Adrenal gland (tissue), 12 donors: ENCODE results near the gene TRIO. TPM values are rescaled to one million over a fixed set of nuclear protein-coding genes. Genes with fewer than 3 reads are reported as not detected.

Experiments used
- DNase-seq, 7 donors: peaks; one replicate each; pipeline ENCODE4 v3.0.0-alpha.2; 2019 to 2020
- H3K27ac ChIP-seq, 5 donors: fragments of 200-600 bp; sonication (generic) in 4 of 5; 1 replicate in 3 of 5; 2 replicates in 2 of 5; pipeline versions ENCODE4 v1.5.1 to v1.8.0; 2016 to 2020; ENCODE audit warnings: mild to moderate bottlenecking in 1 of 5
- H3K27me3 ChIP-seq: fragments of 200-600 bp; 2 replicates; pipeline ENCODE4 v1.8.0; 2021
- H3K36me3 ChIP-seq, 2 donors: fragments of 200-600 bp; replicated peaks in 1 of 2; 1 replicate in 1 of 2; 2 replicates in 1 of 2; pipeline versions ENCODE4 v1.5.1 to v1.8.0; 2018 to 2022
- H3K4me1 ChIP-seq, 2 donors: fragments of 200-600 bp; replicated peaks in 1 of 2; 1 replicate in 1 of 2; 2 replicates in 1 of 2; pipeline versions ENCODE4 v1.5.1 to v1.8.0; 2018 to 2021
- H3K4me3 ChIP-seq, 4 donors: fragments of 200-600 bp; sonication (generic) in 3 of 4; one replicate each; pipeline ENCODE4 v1.5.1; 2016 to 2018
- H3K9me3 ChIP-seq, 3 donors: fragments of 200-600 bp; sonication (generic) in 1 of 3; replicated peaks in 1 of 3; 1 replicate in 2 of 3; 2 replicates in 1 of 3; pipeline versions ENCODE4 v1.5.1 to v1.8.0; 2016 to 2021
- POLR2A ChIP-seq, 2 donors: fragments of 450-650 bp; IDR thresholded peaks; one replicate each; pipeline ENCODE4 v1.6.1; 2017; ENCODE audit warnings: antibody characterized with exemption in 2 of 2, mild to moderate bottlenecking in 2 of 2, moderate library complexity in 1 of 2
- WGBS, 4 donors: extraction: QIAGEN DNeasy Blood & Tissue Kit in 2 of 4; methylation state at CpG; one replicate each; pipeline versions ENCODE4 v1.1.5 to v1.1.7; 2013 to 2017; 5-methylcytosine and 5-hydroxymethylcytosine counted together
- intact Hi-C, 2 donors: fragments of 100-400 bp; cut with DNase I; formaldehyde crosslinking; loops; one replicate each; pipeline versions ENCODE4 v1.14.1 to v1.15.0; 2022 to 2023
- polyA plus RNA-seq, 3 donors: library from polyadenylated mRNA; stranded (reverse); fragments of 200-250 nt in 2 of 3; fragments of 350-450 nt in 1 of 3; fragmentation: Illumina TruSeq in 1 of 3; extraction: RNeasy Lipid Tissue Mini Kit (QIAGEN cat#74804) in 1 of 3; gene quantifications; one replicate each; pipeline ENCODE4 v1.2.3, GENCODE V29; 2013 to 2014
- total RNA-seq, 9 donors: library from RNA; depleted of rRNA in 4 of 9; stranded (reverse); fragments of >200 nt in 4 of 9; fragments of 120-200 nt in 1 of 9; fragmentation: NEBNext Ultra II Directional in 1 of 9; extraction: Animal tissue kit (Norgen Biotek cat#: 25700) in 1 of 9; gene quantifications; one replicate each; pipeline versions ENCODE4 v1.1.0 to v1.2.4, GENCODE V29; 2013 to 2023
- TF ChIP-seq, protein P1 (sequence below), 6 experiments: fragments of 450-650 bp in 4 of 6; fragments of 200-600 bp in 2 of 6; sonication (generic) in 1 of 6; IDR thresholded peaks; 1 replicate in 5 of 6; 2 replicates in 1 of 6; pipeline versions ENCODE4 v1.5.1 to v1.8.0; 2016 to 2021; ENCODE audit warnings: antibody characterized with exemption in 6 of 6, mild to moderate bottlenecking in 2 of 6, moderate library complexity in 1 of 6
- donor health status: healthy with polysubstance abuse.
- donor health status: Bipolar disorder and iron deficiency.
- donor health status: DM: yes; HTN: yes; CAD: no.
- donor health status: DM: no; HTN: no; CAD: no.
- donor health status: DM: no; HTN: no; CAD: no.
- donor health status: DM: yes; HTN: yes; CAD: no.

The TRIO gene
- total and polyA plus RNA-seq, 12 donors, result 27.3 to 109 (median 72.4) TPM

GRCh38 chr5:14326035-14326903 is 183.1 kb downstream of the TRIO start:
- 64 to 79% (median 71%) methylated on average over 10 of the region's 10 CpGs for WGBS, 4 donors
- no peak overlapping the region for H3K4me3 ChIP-seq
- H3K36me3 ChIP-seq, result peaks cover 0 to 6% of the 10 kb centered on the region in 2 donors
- TF ChIP-seq, protein P1, sequence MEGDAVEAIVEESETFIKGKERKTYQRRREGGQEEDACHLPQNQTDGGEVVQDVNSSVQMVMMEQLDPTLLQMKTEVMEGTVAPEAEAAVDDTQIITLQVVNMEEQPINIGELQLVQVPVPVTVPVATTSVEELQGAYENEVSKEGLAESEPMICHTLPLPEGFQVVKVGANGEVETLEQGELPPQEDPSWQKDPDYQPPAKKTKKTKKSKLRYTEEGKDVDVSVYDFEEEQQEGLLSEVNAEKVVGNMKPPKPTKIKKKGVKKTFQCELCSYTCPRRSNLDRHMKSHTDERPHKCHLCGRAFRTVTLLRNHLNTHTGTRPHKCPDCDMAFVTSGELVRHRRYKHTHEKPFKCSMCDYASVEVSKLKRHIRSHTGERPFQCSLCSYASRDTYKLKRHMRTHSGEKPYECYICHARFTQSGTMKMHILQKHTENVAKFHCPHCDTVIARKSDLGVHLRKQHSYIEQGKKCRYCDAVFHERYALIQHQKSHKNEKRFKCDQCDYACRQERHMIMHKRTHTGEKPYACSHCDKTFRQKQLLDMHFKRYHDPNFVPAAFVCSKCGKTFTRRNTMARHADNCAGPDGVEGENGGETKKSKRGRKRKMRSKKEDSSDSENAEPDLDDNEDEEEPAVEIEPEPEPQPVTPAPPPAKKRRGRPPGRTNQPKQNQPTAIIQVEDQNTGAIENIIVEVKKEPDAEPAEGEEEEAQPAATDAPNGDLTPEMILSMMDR (IDR thresholded peaks at IDR 0.05), result peak; percentile 20 to 42 (median 33)
- no peak for TF ChIP-seq POLR2A (IDR thresholded peaks at IDR 0.05)
- H3K27ac ChIP-seq, result no peak overlapping the region
- intact Hi-C loops, result no loop called here
- peak in 1 of 7 donors; percentile 10 for DNase-seq
- no peaks in the 10 kb centered on the region for H3K4me1 ChIP-seq
- H3K27me3 ChIP-seq, result no peaks in the 10 kb centered on the region
- no peaks in the 10 kb centered on the region for H3K9me3 ChIP-seq

- H3K36me3 ChIP-seq, result peaks cover 0 to 6% of the 10 kb centered on the region in 2 donors
- intact Hi-C loops, result no loop called here
- 74 to 78% (median 76%) methylated on average over 6 of the region's 6 CpGs for WGBS, 4 donors
These were observed 184.5 kb downstream of the TRIO start for GRCh38 chr5:14327624-14328023.

DNA sequence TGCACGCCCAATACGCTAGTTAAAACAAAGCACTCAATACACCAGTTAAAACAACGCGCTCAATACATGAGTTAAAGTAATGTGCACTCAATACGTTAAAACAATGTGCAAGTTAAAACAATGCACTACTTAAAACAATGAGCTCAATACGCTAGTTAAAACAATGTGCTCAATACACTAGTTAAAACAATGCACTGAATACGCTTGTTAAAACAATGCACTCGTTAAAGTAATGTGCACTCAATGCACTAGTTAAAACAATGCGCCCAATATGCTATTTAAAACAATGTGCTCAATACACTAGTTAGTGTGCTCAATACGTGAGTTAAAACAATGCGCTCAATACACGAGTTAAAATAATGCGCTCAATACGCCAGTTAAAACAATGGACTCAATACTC is 185.0 kb downstream of the TRIO start:
- intact Hi-C loops, result no loop called here
- peaks cover 0 to 6% of the 10 kb centered on the region in 2 donors for H3K36me3 ChIP-seq
- TF ChIP-seq POLR2A (IDR thresholded peaks at IDR 0.05), result no peak
- TF ChIP-seq, protein P1 (IDR thresholded peaks at IDR 0.05), result no peak

More at GRCh38 chr5:14327624-14328023, 184.5 kb downstream of the TRIO start:
- Histone ChIP-seq H3K9me3 (no peaks in the 10 kb centered on the region), H3K27ac (no peak overlapping the region), H3K27me3 (no peaks in the 10 kb centered on the region), H3K4me1 (peaks cover 0 to 8% of the 10 kb centered on the region in 2 donors), H3K4me3 (no peak overlapping the region)
- DNase-seq, result no peak
- TF ChIP-seq POLR2A (IDR thresholded peaks at IDR 0.05), result no peak
- TF ChIP-seq, protein P1 (IDR thresholded peaks at IDR 0.05), result no peak

DNA sequence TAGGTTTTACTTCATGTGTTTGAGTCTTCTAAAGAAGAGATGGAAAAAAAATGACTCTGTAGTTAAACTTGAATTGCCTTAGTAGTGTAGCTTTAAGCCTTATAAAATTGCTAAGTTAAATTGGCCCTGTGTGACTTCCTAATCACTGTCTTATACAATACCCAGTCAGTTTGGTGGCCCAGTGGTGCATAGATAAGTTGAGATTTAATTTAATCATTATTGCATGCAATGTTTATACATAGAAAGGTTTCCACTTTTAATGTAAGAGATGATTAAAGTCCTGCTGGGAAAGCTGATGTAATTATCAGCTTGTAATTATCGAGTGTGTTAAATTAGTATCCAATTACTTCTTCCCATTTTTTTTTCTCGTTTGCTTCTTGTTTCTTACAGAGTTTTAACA is 187.1 kb downstream of the TRIO start:
- WGBS, 4 donors, result 75 to 86% (median 79%) methylated on average over 2 of the region's 2 CpGs
- Histone ChIP-seq H3K4me1 (peaks cover 0 to 8% of the 10 kb centered on the region in 2 donors), H3K27me3 (no peaks in the 10 kb centered on the region), H3K36me3 (peaks cover 0 to 6% of the 10 kb centered on the region in 2 donors), H3K27ac (no peak overlapping the region), H3K4me3 (no peak overlapping the region), H3K9me3 (no peaks in the 10 kb centered on the region)
- TF ChIP-seq, protein P1 (IDR thresholded peaks at IDR 0.05), result no peak
- no peak for TF ChIP-seq POLR2A (IDR thresholded peaks at IDR 0.05)
- no peak for DNase-seq
- intact Hi-C loops, result no loop called here

More for the DNA sequence above, 185.0 kb downstream of the TRIO start:
- Histone ChIP-seq H3K27me3 (no peaks in the 10 kb centered on the region), H3K4me3 (no peak overlapping the region), H3K9me3 (no peaks in the 10 kb centered on the region), H3K27ac (no peak overlapping the region), H3K4me1 (peaks cover 0 to 8% of the 10 kb centered on the region in 2 donors)
- 95 to 98% (median 97%) methylated on average over 14 of the region's 14 CpGs for WGBS, 4 donors
- DNase-seq, result no peak
